OCI-LY7 (cell line): ENCODE results near the gene MYLIP.

Source experiments
- EZH2phosphoT487 ChIP-seq: fragments of 200-600 bp; sonication (generic); IDR thresholded peaks from 2 replicates; pipeline ENCODE4 v1.6.1; 2018; ENCODE audit warnings: low read depth, borderline replicate concordance, mild to moderate bottlenecking, mixed run types, antibody characterized with exemption, low read length, moderate library complexity, mixed read lengths
- TF ChIP-seq, protein P1 (sequence below): fragments of 200-600 bp; sonication (generic); conservative IDR thresholded peaks from 2 replicates; pipeline ENCODE4 v1.5.1; 2014; ENCODE audit warnings: mild to moderate bottlenecking, antibody characterized with exemption, low read length, moderate library complexity, mixed read lengths

DNA sequence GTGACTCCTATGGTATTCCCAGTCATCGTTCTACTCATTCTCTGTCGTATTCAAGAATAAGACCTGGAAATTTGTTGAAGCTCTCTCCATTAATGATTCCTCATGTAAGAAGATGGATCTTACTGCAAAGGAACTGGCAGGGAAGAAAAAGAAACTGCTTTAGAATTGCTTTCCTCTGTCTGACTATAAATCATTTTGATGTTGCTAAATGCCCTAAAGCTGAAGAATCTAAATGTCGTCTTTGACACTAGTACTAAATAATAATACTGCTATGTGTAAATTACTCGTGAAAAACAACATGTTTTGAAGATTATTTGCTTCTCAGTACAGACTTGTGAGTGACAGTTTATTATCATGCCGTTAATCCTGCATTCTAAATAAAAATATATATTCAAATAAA is 20.5 kb upstream of the MYLIP start:
- TF ChIP-seq, protein P1, sequence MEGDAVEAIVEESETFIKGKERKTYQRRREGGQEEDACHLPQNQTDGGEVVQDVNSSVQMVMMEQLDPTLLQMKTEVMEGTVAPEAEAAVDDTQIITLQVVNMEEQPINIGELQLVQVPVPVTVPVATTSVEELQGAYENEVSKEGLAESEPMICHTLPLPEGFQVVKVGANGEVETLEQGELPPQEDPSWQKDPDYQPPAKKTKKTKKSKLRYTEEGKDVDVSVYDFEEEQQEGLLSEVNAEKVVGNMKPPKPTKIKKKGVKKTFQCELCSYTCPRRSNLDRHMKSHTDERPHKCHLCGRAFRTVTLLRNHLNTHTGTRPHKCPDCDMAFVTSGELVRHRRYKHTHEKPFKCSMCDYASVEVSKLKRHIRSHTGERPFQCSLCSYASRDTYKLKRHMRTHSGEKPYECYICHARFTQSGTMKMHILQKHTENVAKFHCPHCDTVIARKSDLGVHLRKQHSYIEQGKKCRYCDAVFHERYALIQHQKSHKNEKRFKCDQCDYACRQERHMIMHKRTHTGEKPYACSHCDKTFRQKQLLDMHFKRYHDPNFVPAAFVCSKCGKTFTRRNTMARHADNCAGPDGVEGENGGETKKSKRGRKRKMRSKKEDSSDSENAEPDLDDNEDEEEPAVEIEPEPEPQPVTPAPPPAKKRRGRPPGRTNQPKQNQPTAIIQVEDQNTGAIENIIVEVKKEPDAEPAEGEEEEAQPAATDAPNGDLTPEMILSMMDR, result no peak
- no peak for TF ChIP-seq EZH2phosphoT487
